Heart left ventricle (tissue), 16 donors: ENCODE data around the gene HIBCH. TPM values are rescaled to one million over a fixed set of nuclear protein-coding genes. Genes with fewer than 3 reads are reported as not detected.

Source experiments
- ATAC-seq, 4 donors: fragments of 200-7000 bp; cut with Tn5 transposase; one replicate each; pipeline ENCODE4 v1.9.1; 2020 to 2022; ENCODE audit warnings: moderate library complexity in 4 of 4, mild to moderate bottlenecking in 3 of 4, moderate number of reproducible peaks in 1 of 4
- DNase-seq, 5 donors: peaks; one replicate each; pipeline ENCODE4 v3.0.0-alpha.2; 2020
- H3K27ac ChIP-seq, 12 donors: fragments of 200-600 bp; sonication (generic) in 4 of 12; one replicate each; pipeline versions ENCODE4 v1.5.0 to v1.8.0; 2016 to 2022; ENCODE audit warnings: mild to moderate bottlenecking in 2 of 12
- H3K27me3 ChIP-seq, 9 donors: fragments of 200-600 bp; sonication (generic) in 2 of 9; one replicate each; pipeline versions ENCODE4 v1.5.1 to v1.8.0; 2016 to 2022; ENCODE audit warnings: mild to moderate bottlenecking in 3 of 9
- H3K36me3 ChIP-seq, 9 donors: fragments of 200-600 bp; sonication (generic) in 2 of 9; one replicate each; pipeline versions ENCODE4 v1.5.0 to v1.8.0; 2018 to 2022; ENCODE audit warnings: mild to moderate bottlenecking in 2 of 9
- H3K4me1 ChIP-seq, 12 donors: fragments of 200-600 bp; sonication (generic) in 4 of 12; one replicate each; pipeline versions ENCODE4 v1.5.0 to v1.8.0; 2016 to 2022; ENCODE audit warnings: mild to moderate bottlenecking in 3 of 12
- H3K4me3 ChIP-seq, 12 donors: fragments of 200-600 bp; sonication (generic) in 4 of 12; one replicate each; pipeline versions ENCODE4 v1.5.0 to v1.8.0; 2017 to 2022; ENCODE audit warnings: mild to moderate bottlenecking in 9 of 12, moderate library complexity in 4 of 12
- H3K9me3 ChIP-seq, 12 donors: fragments of 200-600 bp; sonication (generic) in 4 of 12; one replicate each; pipeline versions ENCODE4 v1.5.0 to v1.8.0; 2016 to 2022; ENCODE audit warnings: mild to moderate bottlenecking in 1 of 12
- CTCF ChIP-seq, 12 donors: fragments of 200-600 bp; sonication (generic) in 4 of 12; IDR thresholded peaks; one replicate each; pipeline versions ENCODE4 v1.5.0 to v1.8.0; 2018 to 2022; ENCODE audit warnings: antibody characterized with exemption in 12 of 12, mild to moderate bottlenecking in 5 of 12
- POLR2A ChIP-seq, 2 donors: fragments of 450-650 bp; IDR thresholded peaks; one replicate each; pipeline ENCODE4 v1.6.1; 2017; ENCODE audit warnings: antibody characterized with exemption in 2 of 2, mild to moderate bottlenecking in 2 of 2, moderate library complexity in 2 of 2
- WGBS, 4 donors: extraction: QIAGEN DNeasy Blood & Tissue Kit in 2 of 4; methylation state at CpG; one replicate each; pipeline versions ENCODE4 v1.1.5 to v1.1.7; 2013 to 2018; 5-methylcytosine and 5-hydroxymethylcytosine counted together
- intact Hi-C, 10 donors: fragments of 100-400 bp; cut with DNase I; formaldehyde crosslinking; loops; one replicate each; pipeline versions ENCODE4 v1.11.1 to v1.14.2; 2022
- polyA plus RNA-seq, 2 donors: library from polyadenylated mRNA; stranded (reverse); fragments of 200-250 nt; gene quantifications; one replicate each; pipeline ENCODE4 v1.2.3, GENCODE V29; 2013
- total RNA-seq, 9 donors: library from RNA; depleted of rRNA in 2 of 9; stranded (reverse); fragments of >200 nt in 2 of 9; fragmentation: NEBNext Ultra II Directional in 3 of 9; extraction: Animal tissue kit (Norgen Biotek cat#: 25700) in 3 of 9; gene quantifications; one replicate each; pipeline versions ENCODE4 v1.1.0 to v1.2.4, GENCODE V29; 2016 to 2023
- donor health status: ischemic (EF 13 %, LVEDD 7.1; RV severe dilation, severe dysfunction).
- donor health status: healthy with polysubstance abuse.
- donor health status: DM: no; HTN: yes; CAD: no.
- donor health status: DM: no; HTN: no; CAD: no.
- donor health status: ischemic (EF 25% LVEDD 6.9; RV normal size, moderate dysfunction).
- donor health status: ischemic (EF 25% LVEDD 5.7; RV mildly dilated, moderate dysfunction).
- donor health status: healthy.
- donor health status: DM: yes; HTN: yes; CAD: no.
- donor health status: ischemic (EF 35%, LVEDD 5.7; RV mildly dilated, moderate dysfunction).
- donor health status: nonischemic (EF 11% LVEDD 7.7; RV severe dilation, severe dysfunction).
- donor health status: DM: yes; HTN: yes; CAD: no.
- donor health status: PGD.
- donor health status: ischemic (EF 29% LVEDD 5.4; RV normal size, mild dysfunction).
- donor health status: nonischemic (EF 23%, LVEDD 6.1; RV moderate dilation, normal function).

Gene HIBCH
- total and polyA plus RNA-seq, 11 donors, result 7.7 to 25.3 (median 21.1) TPM

DNA sequence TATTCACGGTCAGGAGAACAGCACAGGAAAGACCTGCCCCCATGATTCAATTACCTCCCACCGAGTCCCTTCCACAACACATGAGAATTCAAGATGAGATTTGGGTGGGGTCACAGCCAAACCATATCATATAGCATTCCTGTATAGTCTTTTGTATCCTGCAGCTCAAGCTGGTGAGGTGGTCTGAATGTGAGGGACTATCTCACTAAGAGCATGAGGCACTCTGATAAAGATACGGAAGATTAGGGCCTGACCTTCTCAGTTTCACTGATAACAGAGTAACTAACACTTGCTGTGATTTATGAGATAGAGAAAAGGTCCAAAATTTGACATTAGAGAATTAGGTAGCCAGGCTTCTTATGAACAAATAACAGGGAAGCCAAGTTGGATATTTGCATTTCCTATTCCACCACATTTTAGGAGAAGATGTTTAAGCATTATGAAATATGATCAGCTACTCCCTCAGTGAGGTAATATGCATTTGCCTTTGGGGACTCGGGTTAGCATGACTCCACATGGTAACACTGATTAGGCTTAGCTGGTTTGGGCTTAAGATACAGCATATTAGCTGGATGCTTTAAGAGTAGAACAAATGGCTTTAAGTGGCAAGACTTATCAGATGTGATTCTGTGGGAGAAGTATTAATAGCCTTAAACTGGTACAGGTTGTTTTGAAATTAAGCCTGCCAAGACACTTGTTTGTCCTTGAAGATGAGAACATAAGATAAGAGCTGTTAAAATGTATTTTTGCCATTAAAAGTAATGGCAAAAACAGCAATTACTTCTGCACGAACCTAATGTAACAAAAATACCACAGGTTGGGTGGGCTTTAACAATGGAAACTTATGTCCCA lies 150.2 kb downstream of the HIBCH start:
- no peak for ATAC-seq
- TF ChIP-seq POLR2A (IDR thresholded peaks at IDR 0.05) (no peak), CTCF (IDR thresholded peaks at IDR 0.05) (no peak)
- intact Hi-C loops, result no loop called here

DNA sequence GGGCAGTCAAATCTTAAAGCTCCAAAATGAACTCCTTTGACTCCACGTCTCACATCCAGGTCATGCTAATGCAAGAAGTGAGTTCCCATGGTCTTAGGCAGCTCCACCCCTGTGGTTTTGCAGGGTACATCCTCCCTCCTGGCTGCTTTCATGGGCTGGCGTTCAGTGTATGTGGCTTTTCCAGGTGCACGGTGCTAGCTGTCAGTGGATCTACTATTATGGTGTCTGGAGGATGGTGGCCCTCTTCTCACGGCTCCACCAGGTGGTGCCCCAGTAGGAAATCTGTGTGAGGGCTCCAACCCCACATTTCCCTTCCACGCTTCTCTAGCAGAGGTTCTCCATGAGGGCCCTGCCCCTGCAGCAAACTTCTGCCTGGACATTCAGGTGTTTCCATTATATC lies 151.9 kb downstream of the HIBCH start:
- TF ChIP-seq POLR2A (IDR thresholded peaks at IDR 0.05), result no peak
- TF ChIP-seq CTCF (IDR thresholded peaks at IDR 0.05), result no peak
- H3K9me3 ChIP-seq, result peaks cover 0 to 3% (median 0%) of the 10 kb centered on the region in 12 donors
- intact Hi-C loops, result no loop called here
- ATAC-seq (no peak), DNase-seq (no peak)
- H3K36me3 ChIP-seq, result no peaks in the 10 kb centered on the region
- H3K4me3 ChIP-seq, result no peak overlapping the region
- H3K27ac ChIP-seq, result no peak overlapping the region
- 95 to 100% (median 97%) methylated on average over 5 of the region's 5 CpGs for WGBS, 4 donors
- no peaks in the 10 kb centered on the region for H3K27me3 ChIP-seq
- H3K4me1 ChIP-seq, result no peaks in the 10 kb centered on the region

More for the DNA sequence above, 150.2 kb downstream of the HIBCH start:
- no peak for DNase-seq
- Histone ChIP-seq H3K27ac (peak overlapping the region in 2 of 12 donors; percentile 3 to 17), H3K27me3 (no peaks in the 10 kb centered on the region), H3K4me3 (no peak overlapping the region), H3K9me3 (peaks cover 0 to 3% (median 0%) of the 10 kb centered on the region in 12 donors), H3K4me1 (no peaks in the 10 kb centered on the region), H3K36me3 (no peaks in the 10 kb centered on the region)
- 44 to 53% (median 48%) methylated on average over 5 of the region's 5 CpGs for WGBS, 4 donors

DNA sequence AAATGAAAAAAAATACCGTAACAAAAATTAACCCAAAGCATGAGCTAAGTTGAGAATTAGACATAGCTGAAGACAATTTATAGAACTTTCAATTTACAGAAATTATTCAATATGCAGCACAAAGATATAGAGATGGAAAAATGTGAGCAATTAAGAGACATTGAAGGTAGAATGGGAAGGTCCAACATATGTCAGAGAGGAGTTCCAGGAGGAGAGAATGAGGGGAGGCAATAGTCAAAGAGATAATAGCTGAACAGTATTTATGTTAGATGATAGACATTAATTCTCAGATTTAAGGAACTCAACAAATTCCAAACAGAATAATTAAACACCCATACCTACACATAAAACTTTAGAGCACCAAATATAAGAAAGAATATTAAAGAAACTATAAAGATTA lies 154.1 kb downstream of the HIBCH start:
- H3K4me3 ChIP-seq, result no peak overlapping the region
- H3K9me3 ChIP-seq, result peaks cover 0 to 3% (median 0%) of the 10 kb centered on the region in 12 donors
- intact Hi-C loops, result no loop called here
- 95 to 99% (median 96%) methylated on average over 1 of the region's 1 CpG for WGBS, 4 donors
- no peaks in the 10 kb centered on the region for H3K4me1 ChIP-seq
- no peak for TF ChIP-seq CTCF (IDR thresholded peaks at IDR 0.05)
- TF ChIP-seq POLR2A (IDR thresholded peaks at IDR 0.05), result no peak
- no peaks in the 10 kb centered on the region for H3K36me3 ChIP-seq
- no peak for ATAC-seq
- no peak overlapping the region for H3K27ac ChIP-seq
- no peak for DNase-seq
- H3K27me3 ChIP-seq, result no peaks in the 10 kb centered on the region

DNA sequence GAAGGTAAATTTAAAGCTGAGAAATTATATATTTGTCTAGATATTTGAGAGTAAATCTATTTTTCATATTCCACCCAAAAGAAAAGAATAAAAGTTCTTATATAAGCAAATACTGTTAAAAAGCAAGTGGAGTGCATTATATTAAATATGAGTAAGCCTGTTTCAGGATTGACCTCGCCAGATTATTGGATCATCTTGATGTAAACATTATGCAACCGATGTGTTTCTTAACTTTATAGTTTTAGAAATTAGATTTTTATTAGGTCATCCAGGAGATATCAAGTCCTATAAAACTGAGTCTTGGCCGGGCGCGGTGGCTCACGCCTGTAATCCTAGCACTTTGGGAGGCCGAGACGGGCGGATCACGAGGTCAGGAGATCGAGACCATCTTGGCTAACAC lies 156.8 kb downstream of the HIBCH start:
- Histone ChIP-seq H3K4me1 (peaks cover 0 to 5% (median 0%) of the 10 kb centered on the region in 12 donors), H3K27me3 (no peaks in the 10 kb centered on the region), H3K9me3 (no peaks in the 10 kb centered on the region), H3K4me3 (no peak overlapping the region), H3K36me3 (no peaks in the 10 kb centered on the region), H3K27ac (no peak overlapping the region)
- TF ChIP-seq POLR2A (IDR thresholded peaks at IDR 0.05), result no peak
- DNase-seq, result no peak
- WGBS, 4 donors, result 90 to 98% (median 97%) methylated on average over 11 of the region's 11 CpGs
- intact Hi-C loops, result no loop called here
- no peak for ATAC-seq
